ENCODE results near the gene LRRK1.
A peak's percentile ranks its signal among the peaks of the same experiment; 100 is the strongest.

Gene LRRK1, protein sequence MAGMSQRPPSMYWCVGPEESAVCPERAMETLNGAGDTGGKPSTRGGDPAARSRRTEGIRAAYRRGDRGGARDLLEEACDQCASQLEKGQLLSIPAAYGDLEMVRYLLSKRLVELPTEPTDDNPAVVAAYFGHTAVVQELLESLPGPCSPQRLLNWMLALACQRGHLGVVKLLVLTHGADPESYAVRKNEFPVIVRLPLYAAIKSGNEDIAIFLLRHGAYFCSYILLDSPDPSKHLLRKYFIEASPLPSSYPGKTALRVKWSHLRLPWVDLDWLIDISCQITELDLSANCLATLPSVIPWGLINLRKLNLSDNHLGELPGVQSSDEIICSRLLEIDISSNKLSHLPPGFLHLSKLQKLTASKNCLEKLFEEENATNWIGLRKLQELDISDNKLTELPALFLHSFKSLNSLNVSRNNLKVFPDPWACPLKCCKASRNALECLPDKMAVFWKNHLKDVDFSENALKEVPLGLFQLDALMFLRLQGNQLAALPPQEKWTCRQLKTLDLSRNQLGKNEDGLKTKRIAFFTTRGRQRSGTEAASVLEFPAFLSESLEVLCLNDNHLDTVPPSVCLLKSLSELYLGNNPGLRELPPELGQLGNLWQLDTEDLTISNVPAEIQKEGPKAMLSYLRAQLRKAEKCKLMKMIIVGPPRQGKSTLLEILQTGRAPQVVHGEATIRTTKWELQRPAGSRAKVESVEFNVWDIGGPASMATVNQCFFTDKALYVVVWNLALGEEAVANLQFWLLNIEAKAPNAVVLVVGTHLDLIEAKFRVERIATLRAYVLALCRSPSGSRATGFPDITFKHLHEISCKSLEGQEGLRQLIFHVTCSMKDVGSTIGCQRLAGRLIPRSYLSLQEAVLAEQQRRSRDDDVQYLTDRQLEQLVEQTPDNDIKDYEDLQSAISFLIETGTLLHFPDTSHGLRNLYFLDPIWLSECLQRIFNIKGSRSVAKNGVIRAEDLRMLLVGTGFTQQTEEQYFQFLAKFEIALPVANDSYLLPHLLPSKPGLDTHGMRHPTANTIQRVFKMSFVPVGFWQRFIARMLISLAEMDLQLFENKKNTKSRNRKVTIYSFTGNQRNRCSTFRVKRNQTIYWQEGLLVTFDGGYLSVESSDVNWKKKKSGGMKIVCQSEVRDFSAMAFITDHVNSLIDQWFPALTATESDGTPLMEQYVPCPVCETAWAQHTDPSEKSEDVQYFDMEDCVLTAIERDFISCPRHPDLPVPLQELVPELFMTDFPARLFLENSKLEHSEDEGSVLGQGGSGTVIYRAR (N-terminal part only)

GRCh38 chr15:100918690-100919480 is at the start of gene LRRK1:
Gene LRRK1 (plus strand): TSS chr15:100919357. CDS start chr15:100924633, 5,276 bp downstream.
- no peak for DNase-seq

DNA sequence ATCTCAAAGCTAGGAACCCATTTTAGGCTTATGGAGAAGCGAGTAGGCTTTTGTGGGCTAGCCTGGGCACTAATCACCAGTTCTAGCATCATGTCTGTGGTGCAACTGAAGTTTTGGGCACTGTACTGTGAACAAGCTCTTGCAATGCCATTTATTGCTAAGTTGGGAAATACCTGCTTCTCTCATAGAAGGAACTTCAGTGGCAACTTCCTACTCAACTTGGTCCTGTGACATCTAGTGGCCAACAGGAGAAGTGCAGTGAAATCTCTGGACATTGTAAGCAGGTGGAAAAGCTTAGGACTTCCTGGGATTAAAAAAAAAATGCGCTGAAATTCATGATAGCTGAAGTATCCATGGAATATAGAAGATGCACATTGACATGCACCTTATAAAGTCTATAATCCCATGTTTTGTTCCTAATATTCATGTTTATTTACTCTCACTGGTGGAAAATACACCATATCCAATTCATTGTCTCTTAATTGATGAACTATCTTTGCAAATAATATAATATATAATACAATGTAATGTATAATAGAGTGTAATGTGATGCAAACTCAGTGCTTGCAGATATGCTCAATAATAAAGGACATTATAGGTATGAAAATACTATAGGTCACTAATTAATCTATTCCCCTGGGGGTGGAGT is 46.0 kb upstream of the LRRK1 start:
- peak; percentile 12 for DNase-seq

DNA sequence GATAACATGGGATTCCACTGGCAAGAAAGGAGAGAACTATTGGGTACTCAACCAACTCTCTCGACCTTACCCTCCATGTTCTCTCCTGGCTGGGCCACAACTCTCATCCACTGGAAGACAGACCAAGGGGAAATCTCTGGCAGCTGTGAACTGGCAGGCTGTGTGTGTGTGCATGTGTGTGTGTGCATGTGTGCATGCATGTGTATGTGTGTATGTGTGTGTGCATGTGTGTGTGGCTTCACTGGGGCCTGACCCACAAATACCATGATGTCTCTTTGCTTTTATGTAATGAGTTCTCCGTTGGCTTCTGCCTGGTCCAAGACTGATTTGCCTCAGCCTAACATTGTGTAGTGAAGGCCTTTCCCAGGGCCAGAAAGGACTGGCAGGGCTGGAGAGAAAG is 43.7 kb upstream of the LRRK1 start:
- DNase-seq, result no peak

GRCh38 chr15:100875976-100876375 is 43.2 kb upstream of the LRRK1 start:
- DNase-seq, result no peak

- no peak for DNase-seq
Measured at GRCh38 chr15:100877551-100877950, 41.6 kb upstream of the LRRK1 start.

DNA sequence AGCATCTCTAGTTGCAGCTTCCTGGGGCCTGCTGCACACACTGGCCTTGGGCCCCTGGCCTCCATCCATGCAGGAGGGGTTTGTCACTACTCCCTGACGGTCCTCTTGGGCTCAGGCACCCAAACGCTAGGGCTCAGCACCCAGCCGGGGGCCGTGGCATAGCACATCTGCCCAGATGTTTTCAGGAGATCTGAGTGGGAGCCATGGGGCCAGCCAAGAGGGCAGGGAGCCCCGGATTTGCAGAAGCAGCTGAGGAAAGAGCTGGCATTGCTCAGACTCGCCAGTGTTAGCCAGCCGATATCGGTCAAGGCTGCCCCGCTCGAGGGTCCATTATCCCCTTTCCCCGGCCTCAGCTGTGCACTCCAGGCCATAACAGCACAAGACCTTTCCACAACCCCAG is 41.0 kb upstream of the LRRK1 start:
- DNase-seq, result no peak

DNA sequence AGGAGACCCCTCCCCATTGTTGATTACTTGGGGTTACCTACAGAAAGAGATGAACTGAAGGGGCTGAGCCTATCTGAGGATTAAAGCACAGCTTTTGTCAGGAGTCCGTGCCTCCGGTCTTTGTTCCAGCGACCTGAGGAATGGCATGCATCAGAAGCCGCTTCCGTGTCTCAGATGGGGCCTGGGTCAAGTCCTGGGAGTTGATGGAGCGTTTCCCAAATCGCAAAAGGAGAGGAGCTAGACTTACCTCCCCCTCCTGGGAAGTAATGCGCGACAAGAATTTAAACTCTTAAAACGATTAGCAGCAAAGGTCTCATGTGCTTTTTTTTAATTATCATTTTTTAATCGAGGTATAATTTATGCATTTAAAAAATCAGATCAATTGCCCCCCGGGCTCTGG is 40.5 kb upstream of the LRRK1 start:
- no peak for DNase-seq

GRCh38 chr15:100879061-100879463 is 40.1 kb upstream of the LRRK1 start:
- DNase-seq, result no peak

- no peak for DNase-seq
Measured at GRCh38 chr15:100879464-100880138, 39.6 kb upstream of the LRRK1 start, which contains the start of gene ALDH1A3. Gene ALDH1A3 (plus strand): TSS chr15:100879831. CDS start chr15:100879908, 77 bp downstream.

GRCh38 chr15:100880139-100880896 is 38.8 kb upstream of the LRRK1 start:
- no peak for DNase-seq

- DNase-seq, result no peak
Measured at GRCh38 chr15:100880897-100881242, 38.3 kb upstream of the LRRK1 start.

GRCh38 chr15:100881573-100882336 is 37.4 kb upstream of the LRRK1 start:
- no peak for DNase-seq

DNA sequence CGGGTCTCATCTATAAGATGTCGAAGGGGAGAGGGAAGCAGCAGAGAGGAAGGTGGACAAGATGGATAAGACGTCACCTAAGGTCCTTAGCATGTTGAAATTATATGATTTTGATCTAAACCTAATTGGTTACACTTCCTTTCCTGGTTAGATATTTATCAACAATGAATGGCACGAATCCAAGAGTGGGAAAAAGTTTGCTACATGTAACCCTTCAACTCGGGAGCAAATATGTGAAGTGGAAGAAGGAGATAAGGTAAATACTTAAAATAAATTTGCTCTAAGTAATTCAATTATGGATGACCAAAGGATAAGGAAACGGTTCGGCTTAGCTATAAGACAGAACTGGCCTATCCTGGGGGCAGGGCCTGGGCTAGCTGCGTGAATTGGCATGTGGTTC is 34.0 kb upstream of the LRRK1 start:
- no peak for DNase-seq

GRCh38 chr15:100885811-100886210 is 33.3 kb upstream of the LRRK1 start:
- no peak for DNase-seq

DNA sequence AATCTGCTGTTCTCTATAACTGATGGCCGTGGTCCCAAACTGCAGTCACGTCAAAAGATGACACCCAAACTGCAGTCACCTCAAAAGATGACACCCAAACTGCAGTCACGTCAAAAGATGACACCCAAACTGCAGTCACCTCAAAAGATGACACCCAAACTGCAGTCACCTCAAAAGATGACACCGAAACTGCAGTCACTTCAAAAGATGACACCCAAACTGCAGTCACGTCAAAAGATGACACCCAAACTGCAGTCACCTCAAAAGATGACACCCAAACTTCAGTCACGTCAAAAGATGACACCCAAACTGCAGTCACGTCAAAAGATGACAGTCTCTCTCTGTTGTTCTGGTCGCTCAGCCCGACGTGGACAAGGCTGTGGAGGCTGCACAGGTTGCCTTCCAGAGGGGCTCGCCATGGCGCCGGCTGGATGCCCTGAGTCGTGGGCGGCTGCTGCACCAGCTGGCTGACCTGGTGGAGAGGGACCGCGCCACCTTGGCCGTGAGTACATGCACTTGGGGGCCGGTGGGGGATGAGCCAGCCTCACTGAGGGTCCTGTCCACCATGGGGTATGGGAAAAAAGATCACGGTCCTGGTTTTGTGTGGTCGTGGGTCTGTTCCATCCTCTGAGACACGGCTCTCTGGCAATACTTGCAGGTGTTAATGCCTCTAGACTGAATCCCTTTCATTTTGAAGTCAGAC is 31.8 kb upstream of the LRRK1 start:
- DNase-seq, result no peak

DNA sequence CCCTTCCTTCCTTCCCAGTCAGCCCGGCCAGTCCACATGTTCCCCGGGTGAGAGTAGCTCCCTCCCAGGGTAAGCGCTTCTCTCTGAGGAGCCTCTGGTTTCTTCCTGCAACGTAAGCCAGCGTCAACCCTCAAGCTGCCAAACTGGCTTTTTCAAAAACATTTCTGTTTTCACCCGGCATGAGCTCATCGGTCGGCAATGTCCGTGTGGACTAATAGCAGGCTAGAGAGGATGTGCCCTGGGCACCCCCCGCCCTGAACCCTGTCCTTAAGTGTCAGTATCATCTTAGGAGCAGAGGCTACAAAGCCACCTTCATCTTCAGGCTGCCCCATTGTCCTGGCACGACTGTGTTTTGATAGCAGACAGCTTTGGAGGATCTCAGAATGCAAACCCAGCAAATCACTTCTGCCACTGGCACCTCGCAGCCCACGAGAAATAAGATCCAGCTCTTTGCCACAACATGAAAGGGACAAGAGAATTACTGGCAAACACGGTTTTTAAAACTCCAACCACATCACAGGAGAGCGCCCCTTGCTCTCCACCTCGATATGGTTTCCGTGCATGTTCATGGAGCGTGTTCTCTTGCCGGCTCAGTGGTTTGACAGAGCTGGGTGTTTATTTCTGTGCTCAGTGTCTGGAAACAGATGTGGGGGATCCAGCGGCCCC is 29.6 kb upstream of the LRRK1 start:
- no peak for DNase-seq

DNA sequence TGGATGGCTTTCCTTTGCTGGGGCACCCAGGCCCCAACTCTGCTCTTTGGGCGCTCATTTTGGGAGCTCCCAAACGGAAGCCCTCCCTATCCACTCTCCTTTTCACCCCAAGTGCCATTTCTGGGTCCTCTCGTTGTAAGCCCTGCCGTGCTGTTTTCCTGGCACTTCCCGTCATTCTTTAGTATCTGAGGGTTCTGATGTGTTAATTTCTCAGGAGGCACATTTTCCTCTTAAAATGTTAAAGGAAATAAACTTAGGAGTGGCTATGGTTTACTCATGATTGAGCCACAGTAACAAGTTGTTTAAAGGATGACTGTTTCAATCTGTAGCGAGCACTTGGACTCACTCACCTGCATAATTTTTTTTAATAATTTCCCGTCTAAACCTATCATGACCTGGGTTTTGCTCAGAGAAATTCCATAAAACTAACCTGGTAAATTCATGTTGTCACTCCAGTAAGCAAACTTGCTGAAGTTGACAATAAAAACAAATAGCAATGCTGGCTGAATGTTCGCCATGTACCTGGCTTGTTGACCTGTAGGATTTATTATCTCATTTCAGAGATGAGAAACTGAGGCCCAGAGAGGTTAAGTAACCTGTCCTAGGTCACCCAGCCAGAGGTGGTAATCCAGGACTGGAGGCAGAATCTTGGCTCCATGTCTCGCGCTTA is 29.0 kb upstream of the LRRK1 start:
- DNase-seq, result no peak

GRCh38 chr15:100890850-100891249 is 28.3 kb upstream of the LRRK1 start:
- no peak for DNase-seq

All from stimulated activated naive CD4-positive, alpha-beta T cell treated with Interleukin-2 at 50 U/mL for 16 hours (primary cell).